ENCODE data around the gene RAD54L.
"Not testable (repeated sequence)": the region's sequence is repeated elsewhere in the genome, so short reads cannot be mapped to it uniquely, and the experiment has no call there.

Gene RAD54L

GRCh38 chr1:46288485-46289133 is 41.0 kb downstream of the RAD54L start:
- no peak for DNase-seq

- no peak for DNase-seq
Measured at GRCh38 chr1:46289134-46289494, 41.6 kb downstream of the RAD54L start.

- no peak for DNase-seq
Measured at GRCh38 chr1:46289976-46290375, 42.4 kb downstream of the RAD54L start.

- DNase-seq, result no peak
Measured at GRCh38 chr1:46295306-46295705, 47.7 kb downstream of the RAD54L start.

- DNase-seq, result no peak
Measured at GRCh38 chr1:46298387-46298786, 50.8 kb downstream of the RAD54L start.

- DNase-seq, result no peak
Measured at GRCh38 chr1:46300673-46301405, 53.3 kb downstream of the RAD54L start.

- DNase-seq, result no peak
Measured at GRCh38 chr1:46301406-46301807, 53.8 kb downstream of the RAD54L start.

GRCh38 chr1:46301808-46302640 is 54.5 kb downstream of the RAD54L start:
- no peak for DNase-seq

GRCh38 chr1:46302641-46303037 is 55.1 kb downstream of the RAD54L start:
- DNase-seq, result peak; percentile 31

- DNase-seq, result peak; percentile 96
Measured at GRCh38 chr1:46303038-46303871, 55.7 kb downstream of the RAD54L start, which contains the start of the genes LRRC41 and UQCRH. Gene LRRC41, minus strand, starts transcription at chr1:46303616. Its CDS starts 294 bp downstream, at chr1:46303322. Gene UQCRH, plus strand, starts transcription at chr1:46303698. Its CDS starts 69 bp downstream, at chr1:46303767.

- no peak for DNase-seq
Measured at GRCh38 chr1:46303872-46304326, 56.3 kb downstream of the RAD54L start.

- no peak for DNase-seq
Measured at GRCh38 chr1:46306159-46306530, 58.6 kb downstream of the RAD54L start.

GRCh38 chr1:46309401-46310159 is 62.0 kb downstream of the RAD54L start:
- DNase-seq, result no peak

- DNase-seq, result no peak
Measured at GRCh38 chr1:46310321-46310720, 62.8 kb downstream of the RAD54L start.

- no peak for DNase-seq
Measured at GRCh38 chr1:46315669-46316403, 68.3 kb downstream of the RAD54L start.

GRCh38 chr1:46317323-46317722 is 69.8 kb downstream of the RAD54L start:
- no peak for DNase-seq

- DNase-seq, result not testable (repeated sequence)
Measured at GRCh38 chr1:46319301-46319700, 71.7 kb downstream of the RAD54L start.

GRCh38 chr1:46319960-46320914 is 72.7 kb downstream of the RAD54L start:
- DNase-seq, result not testable (repeated sequence)

GRCh38 chr1:46322191-46322590 is 74.6 kb downstream of the RAD54L start:
- not testable (repeated sequence) for DNase-seq

Data from DMS153 (cell line).